A673 (cell line): ENCODE measurements around the gene ADAMTS2.

Experiments
- CTCF ChIP-seq: fragments of 300-800, 200-600 bp; sonication (generic); conservative IDR thresholded peaks from 2 replicates; pipeline ENCODE4 v1.5.1; 2017; ENCODE audit warnings: low read depth, mild to moderate bottlenecking, antibody characterized with exemption, low read length, moderate library complexity, mixed read lengths
- EZH2 ChIP-seq: fragments of 200-600 bp; sonication (generic); IDR thresholded peaks from 2 replicates; pipeline ENCODE4 v1.6.1; 2017; ENCODE audit warnings: borderline replicate concordance, low read depth, mild to moderate bottlenecking, mixed read lengths, antibody characterized with exemption, low read length; ENCODE audit not compliant: poor library complexity, severe bottlenecking

- TF ChIP-seq EZH2, result no peak
- no peak for TF ChIP-seq CTCF
Measured at GRCh38 chr5:179130101-179130681, 215.1 kb downstream of the ADAMTS2 start.
